IPS DF 6.9 (cell line): ENCODE data around the gene RGS16.

Experiments
- DNase-seq: peaks from one replicate; pipeline ENCODE4 v3.0.0-alpha.2; 2013; ENCODE audit warnings: low read depth, low spot score
- H3K27ac ChIP-seq: one replicate; pipeline ENCODE4 v1.5.1; 2013; ENCODE audit warnings: low read length, control low read depth
- H3K27me3 ChIP-seq: 2 replicates; pipeline ENCODE4 v1.6.1; 2013; ENCODE audit warnings: mild to moderate bottlenecking, low read length; ENCODE audit not compliant: control insufficient read depth, insufficient read depth
- H3K36me3 ChIP-seq: 2 replicates; pipeline ENCODE4 v1.6.1; 2013; ENCODE audit warnings: low read length; ENCODE audit not compliant: control insufficient read depth, insufficient read depth
- H3K4me1 ChIP-seq: 2 replicates; pipeline ENCODE4 v1.6.1; 2013; ENCODE audit warnings: low read length; ENCODE audit not compliant: control insufficient read depth, insufficient read depth
- H3K4me3 ChIP-seq: 2 replicates; pipeline ENCODE4 v1.5.1; 2013; ENCODE audit warnings: mild to moderate bottlenecking, low read length
- H3K9me3 ChIP-seq: 2 replicates; pipeline ENCODE4 v1.6.1; 2013; ENCODE audit warnings: low read length, inconsistent platforms; ENCODE audit not compliant: control insufficient read depth, insufficient read depth
- WGBS: extraction: QIAGEN DNeasy Blood & Tissue Kit; methylation state at CpG from one replicate; pipeline ENCODE4 v1.1.7; 2013; ENCODE audit warnings: mixed read lengths, missing lambda C conversion rate; ENCODE audit not compliant: insufficient read length, insufficient coverage; 5-methylcytosine and 5-hydroxymethylcytosine counted together

RGS16 gene

DNA sequence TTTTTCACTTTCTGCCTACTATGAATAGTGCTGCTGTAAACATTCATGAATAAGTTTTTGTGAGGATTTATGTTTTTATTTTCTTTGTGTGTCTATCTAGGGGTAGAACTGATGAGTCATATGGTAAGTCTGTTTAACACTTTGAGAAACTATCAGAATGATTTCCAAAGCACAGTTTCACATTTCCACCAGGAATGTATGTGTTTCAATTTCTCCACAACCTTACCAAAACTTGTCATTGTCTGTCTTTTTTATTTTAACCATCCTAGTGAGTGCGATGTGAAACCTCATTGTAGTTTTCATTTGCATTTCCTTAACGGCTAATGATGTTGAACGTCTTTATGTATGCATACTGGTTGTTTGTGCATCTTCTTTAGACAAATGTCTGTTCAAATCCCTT, 38.7 kb downstream of the RGS16 start:
- Histone ChIP-seq H3K9me3 (no peaks in the 10 kb centered on the region), H3K36me3 (no peaks in the 10 kb centered on the region), H3K4me1 (no peaks in the 10 kb centered on the region), H3K27me3 (no peaks in the 10 kb centered on the region), H3K27ac (no peak overlapping the region), H3K4me3 (no peak overlapping the region)
- no CpG with 5 or more reads among the region's 3 CpGs for WGBS
- no peak for DNase-seq

GRCh38 chr1:182564406-182565004, 39.7 kb downstream of the RGS16 start:
- H3K36me3 ChIP-seq = no peaks in the 10 kb centered on the region
- H3K27ac ChIP-seq = no peak overlapping the region
- no peak for DNase-seq
- H3K27me3 ChIP-seq = no peaks in the 10 kb centered on the region
- H3K4me3 ChIP-seq = no peak overlapping the region
- H3K4me1 ChIP-seq = no peaks in the 10 kb centered on the region
- no CpG with 5 or more reads among the region's 2 CpGs for WGBS
- no peaks in the 10 kb centered on the region for H3K9me3 ChIP-seq

DNA sequence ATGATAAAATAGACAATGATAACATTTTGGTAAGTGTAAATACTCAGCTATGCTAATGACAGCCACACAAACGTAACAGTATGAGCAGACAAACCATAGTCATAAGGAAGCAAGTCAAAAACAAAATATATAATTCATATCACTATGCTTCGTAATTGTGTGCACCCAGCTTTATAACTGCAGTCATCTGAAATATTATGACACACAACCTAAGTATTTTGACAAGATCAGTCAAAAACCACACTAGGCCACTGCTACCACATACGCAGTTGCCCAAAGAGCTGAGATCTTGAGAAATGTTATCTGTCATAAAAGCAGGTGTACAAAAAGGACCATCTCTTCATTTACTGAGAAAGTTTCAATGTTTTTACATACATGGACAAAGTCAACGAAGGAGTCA, 41.1 kb downstream of the RGS16 start:
- no peaks in the 10 kb centered on the region for H3K9me3 ChIP-seq
- no peaks in the 10 kb centered on the region for H3K36me3 ChIP-seq
- no peak overlapping the region for H3K27ac ChIP-seq
- DNase-seq = no peak
- no peaks in the 10 kb centered on the region for H3K4me1 ChIP-seq
- no peak overlapping the region for H3K4me3 ChIP-seq
- no CpG with 5 or more reads among the region's 4 CpGs for WGBS
- no peaks in the 10 kb centered on the region for H3K27me3 ChIP-seq

DNA sequence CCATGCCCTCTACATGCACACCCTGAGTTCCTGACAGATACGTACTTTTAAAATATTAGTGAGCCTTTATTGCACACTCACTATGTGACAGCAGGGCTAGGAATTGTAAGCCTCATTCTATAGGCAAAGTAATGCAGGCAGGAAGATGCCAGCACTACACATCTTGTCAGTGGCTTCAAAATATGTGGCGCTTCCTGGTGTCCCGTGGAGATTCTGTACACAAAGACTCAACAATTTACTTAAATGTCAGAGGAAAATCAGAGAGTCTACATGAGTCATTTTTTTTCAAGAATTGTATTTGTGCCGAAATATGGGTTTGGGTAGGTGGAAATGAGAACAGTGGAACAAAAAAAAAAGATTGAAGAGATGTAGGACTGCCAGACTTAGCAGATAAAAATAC, 42.7 kb downstream of the RGS16 start:
- H3K9me3 ChIP-seq = no peaks in the 10 kb centered on the region
- no peak overlapping the region for H3K4me3 ChIP-seq
- H3K27me3 ChIP-seq = no peaks in the 10 kb centered on the region
- H3K4me1 ChIP-seq = no peaks in the 10 kb centered on the region
- no CpG with 5 or more reads among the region's 4 CpGs for WGBS
- H3K27ac ChIP-seq = no peak overlapping the region
- DNase-seq = no peak
- H3K36me3 ChIP-seq = no peaks in the 10 kb centered on the region

GRCh38 chr1:182560392-182560984, 43.7 kb downstream of the RGS16 start:
- Histone ChIP-seq H3K4me1 (no peaks in the 10 kb centered on the region), H3K36me3 (no peaks in the 10 kb centered on the region), H3K27ac (no peak overlapping the region), H3K27me3 (no peaks in the 10 kb centered on the region), H3K9me3 (no peaks in the 10 kb centered on the region), H3K4me3 (no peak overlapping the region)
- no CpG with 5 or more reads among the region's 7 CpGs for WGBS
- DNase-seq = no peak

DNA sequence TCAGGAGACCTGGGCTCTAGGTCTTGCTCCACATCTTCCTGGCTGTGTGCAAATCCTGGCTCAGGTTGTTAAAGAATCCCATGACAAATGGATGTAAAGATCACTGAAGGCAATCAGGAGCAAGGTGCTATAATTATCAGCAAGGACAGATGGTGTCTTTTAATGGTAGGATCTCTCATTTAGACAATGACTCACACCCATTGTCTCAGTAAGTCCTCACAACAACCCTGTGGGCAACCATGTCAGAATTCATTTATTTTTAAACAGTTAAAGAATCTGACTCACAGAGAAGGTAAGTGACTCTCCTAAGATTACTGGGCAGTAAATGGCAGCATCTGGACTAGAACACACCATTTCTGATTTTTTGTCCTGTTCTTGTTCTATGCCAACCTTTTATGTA, 47.9 kb downstream of the RGS16 start:
- Histone ChIP-seq H3K4me1 (no peaks in the 10 kb centered on the region), H3K4me3 (no peak overlapping the region), H3K9me3 (no peaks in the 10 kb centered on the region), H3K27me3 (no peaks in the 10 kb centered on the region), H3K27ac (no peak overlapping the region), H3K36me3 (no peaks in the 10 kb centered on the region)
- DNase-seq = no peak

DNA sequence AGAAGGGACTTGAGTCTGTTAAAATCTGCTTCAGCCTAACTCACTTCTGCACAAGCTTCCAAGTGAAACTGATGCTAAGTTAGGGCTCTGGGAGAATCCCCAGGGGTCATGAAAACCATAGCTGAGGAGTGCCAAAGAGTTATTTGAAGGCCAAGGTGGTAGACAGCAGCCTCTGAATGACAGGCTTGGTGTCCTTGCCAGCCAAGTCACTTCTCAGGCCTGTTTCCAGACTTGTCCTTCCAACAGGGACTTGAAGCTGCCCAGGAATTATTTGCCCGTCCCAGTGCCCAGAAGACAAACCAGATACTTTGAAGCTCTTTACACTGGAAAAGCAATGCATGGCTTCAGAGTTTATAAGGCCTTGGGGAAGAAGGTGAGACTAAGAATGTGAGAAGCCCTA, 48.7 kb downstream of the RGS16 start:
- H3K36me3 ChIP-seq = no peaks in the 10 kb centered on the region
- WGBS = no CpG with 5 or more reads among the region's 1 CpG
- H3K27me3 ChIP-seq = no peaks in the 10 kb centered on the region
- no peaks in the 10 kb centered on the region for H3K4me1 ChIP-seq
- no peak overlapping the region for H3K27ac ChIP-seq
- H3K9me3 ChIP-seq = no peaks in the 10 kb centered on the region
- H3K4me3 ChIP-seq = no peak overlapping the region
- no peak for DNase-seq

DNA sequence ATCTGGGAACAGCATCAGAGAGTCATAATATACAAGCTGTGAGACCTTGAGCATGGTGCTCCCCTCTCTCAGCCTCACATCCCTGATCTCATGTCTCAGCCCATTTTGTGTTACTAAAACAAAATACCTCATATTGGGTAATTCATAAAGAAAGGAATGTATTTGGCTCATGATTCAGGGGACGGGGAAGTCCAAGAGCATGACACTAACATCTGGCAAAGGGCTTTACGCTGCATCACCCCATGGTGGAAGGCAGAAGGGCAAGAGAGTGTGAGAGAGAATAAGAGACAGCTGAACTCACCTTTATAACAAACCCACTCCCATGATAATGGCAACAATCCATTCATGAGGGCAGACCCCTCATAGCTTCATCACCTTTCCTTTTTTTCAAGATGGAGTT, 51.7 kb downstream of the RGS16 start:
- no peak overlapping the region for H3K4me3 ChIP-seq
- H3K9me3 ChIP-seq = no peaks in the 10 kb centered on the region
- no peak for DNase-seq
- H3K27me3 ChIP-seq = no peaks in the 10 kb centered on the region
- no CpG with 5 or more reads among the region's 2 CpGs for WGBS
- no peaks in the 10 kb centered on the region for H3K4me1 ChIP-seq
- H3K36me3 ChIP-seq = no peaks in the 10 kb centered on the region
- H3K27ac ChIP-seq = no peak overlapping the region

DNA sequence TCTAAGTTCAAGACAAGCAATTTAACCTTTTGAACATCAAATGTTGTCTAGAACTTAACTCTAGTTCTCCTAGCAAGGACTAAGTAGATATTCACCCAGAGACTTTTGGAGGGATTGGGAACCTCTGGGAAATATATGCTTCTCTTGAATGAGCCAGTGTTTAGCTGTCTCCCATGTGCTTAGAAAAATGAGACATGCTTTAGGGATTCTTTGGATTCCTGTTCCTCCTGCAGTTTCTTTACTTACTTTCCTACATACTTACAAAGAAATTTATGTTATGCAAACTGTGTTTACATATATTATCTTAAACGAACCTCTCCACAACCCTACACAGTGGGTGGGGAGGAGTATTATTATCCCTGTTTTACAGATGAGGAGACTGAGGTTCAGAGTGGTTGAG, 54.4 kb downstream of the RGS16 start:
- WGBS = no CpG with 5 or more reads among the region's 1 CpG
- Histone ChIP-seq H3K9me3 (no peaks in the 10 kb centered on the region), H3K27me3 (no peaks in the 10 kb centered on the region), H3K4me1 (no peaks in the 10 kb centered on the region), H3K4me3 (no peak overlapping the region), H3K36me3 (no peaks in the 10 kb centered on the region), H3K27ac (no peak overlapping the region)
- DNase-seq = no peak

DNA sequence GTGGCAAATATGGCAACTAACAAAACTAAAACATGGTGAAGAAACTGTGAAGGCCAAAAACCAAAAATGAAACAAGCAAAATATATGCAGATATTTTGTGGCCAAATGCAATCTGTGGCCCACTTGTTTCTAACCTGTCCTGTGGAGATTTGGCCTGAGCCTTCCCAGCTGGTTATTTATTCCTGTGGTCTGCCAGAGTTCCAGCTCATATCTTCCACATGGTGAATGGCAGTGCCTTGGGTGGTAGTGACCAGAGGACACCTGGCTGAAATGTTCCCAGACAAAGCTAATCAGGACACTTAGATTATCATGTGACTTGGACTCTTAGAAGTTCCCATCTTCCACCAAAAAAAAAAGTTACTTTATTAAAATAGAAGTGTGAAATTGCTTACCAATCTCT, 54.8 kb downstream of the RGS16 start:
- no peak overlapping the region for H3K27ac ChIP-seq
- no peak for DNase-seq
- no peaks in the 10 kb centered on the region for H3K4me1 ChIP-seq
- no peaks in the 10 kb centered on the region for H3K9me3 ChIP-seq
- no peaks in the 10 kb centered on the region for H3K27me3 ChIP-seq
- no peaks in the 10 kb centered on the region for H3K36me3 ChIP-seq
- no peak overlapping the region for H3K4me3 ChIP-seq
